ENCODE results near the gene ADGRA1.
A peak's percentile ranks its signal among the peaks of the same experiment; 100 is the strongest.

The ADGRA1 gene

GRCh38 chr10:133154996-133155778, 67.5 kb downstream of the ADGRA1 start (continued):
- TF ChIP-seq TSHZ2 (CRISPR knock-in tag; IDR thresholded peaks at IDR 0.05) (no peak), TOX (CRISPR knock-in tag; IDR thresholded peaks at IDR 0.05; ENCODE audit: borderline replicate concordance) (no peak)

- peak; percentile 43 for ATAC-seq
Observed at GRCh38 chr10:133156674-133157579, 69.2 kb downstream of the ADGRA1 start.

More at GRCh38 chr10:133156674-133157579, 69.2 kb downstream of the ADGRA1 start:
- TF ChIP-seq CSRNP3 (CRISPR knock-in tag; IDR thresholded peaks at IDR 0.05), result 0 out of 2 replicates have a peak, but pooled peaks have one; percentile 46
- no peak for TF ChIP-seq ZNF565 (CRISPR knock-in tag; conservative IDR thresholded peaks at IDR 0.05; ENCODE audit: low read depth)
- TF ChIP-seq ZFP30 (CRISPR knock-in tag; IDR thresholded peaks at IDR 0.05), result no peak
- TF ChIP-seq ZNF8 (CRISPR knock-in tag; IDR thresholded peaks at IDR 0.05), result no peak
- no peak for TF ChIP-seq ESRRG (CRISPR knock-in tag; IDR thresholded peaks at IDR 0.05)
- 0 out of 2 replicates have a peak, but pooled peaks have one; percentile 18 for TF ChIP-seq SNAI2 (CRISPR knock-in tag; IDR thresholded peaks at IDR 0.05)
- no peak for TF ChIP-seq ZC3H10 (CRISPR knock-in tag; IDR thresholded peaks at IDR 0.05)
- TF ChIP-seq PPARA (CRISPR knock-in tag; IDR thresholded peaks at IDR 0.05; ENCODE audit: borderline replicate concordance), result no peak
- TF ChIP-seq ARNTL (CRISPR knock-in tag; IDR thresholded peaks at IDR 0.05; ENCODE audit: borderline replicate concordance, low read depth), result no peak
- no peak for TF ChIP-seq BACH2 (CRISPR knock-in tag; IDR thresholded peaks at IDR 0.05; ENCODE audit: borderline replicate concordance)
- no peak for TF ChIP-seq POU6F1 (CRISPR knock-in tag; IDR thresholded peaks at IDR 0.05; ENCODE audit: borderline replicate concordance, low read depth)
- peak; percentile 84 for TF ChIP-seq TCF4 (CRISPR knock-in tag; IDR thresholded peaks at IDR 0.05; ENCODE audit: borderline replicate concordance)
- no peak for TF ChIP-seq OSR1 (CRISPR knock-in tag; IDR thresholded peaks at IDR 0.05)
- TF ChIP-seq ZFP3 (CRISPR knock-in tag; IDR thresholded peaks at IDR 0.05), result 0 out of 2 replicates have a peak, but pooled peaks have one; percentile 17
- no peak for TF ChIP-seq TOX (CRISPR knock-in tag; IDR thresholded peaks at IDR 0.05; ENCODE audit: borderline replicate concordance)
- TF ChIP-seq TSHZ2 (CRISPR knock-in tag; IDR thresholded peaks at IDR 0.05), result no peak; the same call in 1 of the 2 replicates
- TF ChIP-seq PATZ1 (CRISPR knock-in tag; IDR thresholded peaks at IDR 0.05; ENCODE audit: borderline replicate concordance), result no peak
- no peak for TF ChIP-seq CSDC2 (CRISPR knock-in tag; IDR thresholded peaks at IDR 0.05)
- peak; percentile 83 for TF ChIP-seq ISL1 (CRISPR knock-in tag; IDR thresholded peaks at IDR 0.05)
- TF ChIP-seq RARB (CRISPR knock-in tag; IDR thresholded peaks at IDR 0.05), result no peak
- peak; percentile 49; the same call in 1 of the 2 replicates for TF ChIP-seq CREB5 (CRISPR knock-in tag; IDR thresholded peaks at IDR 0.05; ENCODE audit: low read depth)
- no peak for TF ChIP-seq ZNF70 (CRISPR knock-in tag; IDR thresholded peaks at IDR 0.05)
- TF ChIP-seq GLIS3 (CRISPR knock-in tag; IDR thresholded peaks at IDR 0.05), result no peak
